GM20431 (cell line): ENCODE results near the gene DHRS7B.
"Not testable (repeated sequence)": the region's sequence is repeated elsewhere in the genome, so short reads cannot be mapped to it uniquely, and the experiment has no call there.

Experiments
- in situ Hi-C: fragments of 300-500 bp; cut with MseI, MboI; formaldehyde crosslinking; loops from one replicate; pipeline ENCODE4 v1.15.0; 2020; ENCODE audit warnings: low sequenced_read_pairs; ENCODE audit not compliant: unreplicated experiment

The DHRS7B gene

DNA sequence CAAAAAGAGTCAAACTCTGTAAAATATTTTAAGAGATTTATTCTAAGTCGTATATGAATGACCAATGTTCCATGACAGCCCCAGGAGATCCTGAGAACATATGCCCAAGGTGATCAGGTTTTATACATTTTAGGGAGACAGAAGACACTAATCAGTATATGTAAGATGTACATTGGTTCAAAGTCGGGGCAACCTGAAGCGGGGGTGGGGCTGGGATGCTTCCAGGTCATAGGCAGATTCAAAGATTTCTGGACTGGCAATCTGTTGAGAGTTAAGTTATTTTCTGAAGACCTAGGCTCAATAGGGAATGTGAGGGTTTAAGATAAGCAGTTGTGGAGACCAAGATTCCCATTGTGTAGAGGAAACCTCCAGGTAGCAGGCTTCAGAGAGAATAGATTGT is 20.4 kb upstream of the DHRS7B start:
- in situ Hi-C loops: no loop called here

DNA sequence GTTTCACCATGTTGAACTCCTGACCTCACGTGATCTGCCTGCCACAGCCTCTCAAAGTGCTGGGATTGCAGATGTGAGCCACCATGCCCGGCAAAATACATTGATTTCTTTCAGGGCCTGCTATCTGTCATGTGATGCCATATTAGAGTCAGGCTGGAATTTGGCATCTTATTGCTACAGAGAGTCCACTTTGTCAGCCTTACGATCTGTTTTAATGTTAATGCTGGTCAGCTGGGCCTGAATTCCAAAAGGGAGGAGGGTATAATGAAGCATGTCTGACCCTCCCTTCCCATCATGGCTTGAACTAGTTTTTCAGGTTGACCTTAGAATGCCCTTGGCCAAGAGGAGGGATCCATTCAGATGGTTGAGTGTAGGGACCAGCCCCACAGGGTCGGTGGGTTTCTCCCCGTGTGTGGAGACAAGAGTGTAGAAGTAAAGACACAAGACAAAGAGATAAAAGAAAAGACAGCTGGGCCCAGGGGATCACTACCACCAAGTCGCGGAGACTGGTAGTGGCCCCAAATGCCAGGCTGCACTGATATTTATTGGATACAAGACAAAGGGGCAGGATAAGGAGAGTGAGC is 19.6 kb upstream of the DHRS7B start:
- in situ Hi-C loops: not testable (repeated sequence)

DNA sequence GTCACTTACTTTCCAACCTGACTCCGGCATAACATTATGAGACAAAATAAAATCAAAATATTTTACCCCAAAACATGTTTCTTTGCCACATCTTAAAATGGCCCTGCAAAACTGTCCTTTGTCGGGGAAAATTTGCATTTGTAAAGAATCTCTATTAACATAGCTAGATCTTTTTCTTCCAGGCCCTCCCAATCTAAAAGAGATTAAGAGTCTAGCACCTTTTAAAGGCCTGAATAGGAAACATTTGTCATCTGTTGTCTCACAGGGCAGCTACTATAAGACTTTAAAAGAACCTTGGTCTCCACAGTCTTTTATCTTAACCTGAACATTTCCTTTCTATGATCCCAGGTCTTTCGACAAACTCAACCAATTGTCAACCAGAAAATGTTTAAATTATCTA is 18.1 kb upstream of the DHRS7B start:
- in situ Hi-C loops: no loop called here

GRCh38 chr17:21113049-21113690 is 13.6 kb upstream of the DHRS7B start:
- in situ Hi-C loops: no loop called here

DNA sequence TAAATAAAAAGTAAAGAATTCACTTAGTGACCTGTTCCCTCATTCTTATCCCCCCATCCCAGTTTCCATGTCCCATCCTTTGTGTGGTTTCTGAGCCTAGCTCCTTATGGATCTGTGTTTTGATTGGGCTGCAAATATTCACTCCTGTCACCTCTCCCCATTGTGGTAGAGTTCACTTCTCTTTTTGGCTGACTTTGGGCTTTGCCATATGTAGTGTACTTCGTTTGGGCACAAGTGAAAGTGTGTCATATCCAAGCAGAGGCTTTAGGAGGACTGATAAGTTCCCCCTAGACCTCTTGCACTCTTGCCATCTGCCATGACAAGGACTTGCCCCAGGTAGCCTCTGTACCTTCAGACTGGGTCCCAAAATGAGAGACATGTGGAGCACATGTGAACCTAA is 13.0 kb upstream of the DHRS7B start:
- in situ Hi-C loops: no loop called here

GRCh38 chr17:21114791-21115190 is 12.0 kb upstream of the DHRS7B start:
- in situ Hi-C loops: not testable (repeated sequence)

- in situ Hi-C loops: no loop called here
Measured at GRCh38 chr17:21119247-21119918, 7.4 kb upstream of the DHRS7B start.

GRCh38 chr17:21119919-21120249 is 6.9 kb upstream of the DHRS7B start:
- in situ Hi-C loops: no loop called here

GRCh38 chr17:21124086-21124485 is 2.7 kb upstream of the DHRS7B start:
- in situ Hi-C loops: no loop called here

- in situ Hi-C loops: not testable (repeated sequence)
Measured at GRCh38 chr17:21124517-21124916, 2.2 kb upstream of the DHRS7B start.

- in situ Hi-C loops: no loop called here
Measured at GRCh38 chr17:21125862-21126261, 902 bp upstream of the DHRS7B start.

DNA sequence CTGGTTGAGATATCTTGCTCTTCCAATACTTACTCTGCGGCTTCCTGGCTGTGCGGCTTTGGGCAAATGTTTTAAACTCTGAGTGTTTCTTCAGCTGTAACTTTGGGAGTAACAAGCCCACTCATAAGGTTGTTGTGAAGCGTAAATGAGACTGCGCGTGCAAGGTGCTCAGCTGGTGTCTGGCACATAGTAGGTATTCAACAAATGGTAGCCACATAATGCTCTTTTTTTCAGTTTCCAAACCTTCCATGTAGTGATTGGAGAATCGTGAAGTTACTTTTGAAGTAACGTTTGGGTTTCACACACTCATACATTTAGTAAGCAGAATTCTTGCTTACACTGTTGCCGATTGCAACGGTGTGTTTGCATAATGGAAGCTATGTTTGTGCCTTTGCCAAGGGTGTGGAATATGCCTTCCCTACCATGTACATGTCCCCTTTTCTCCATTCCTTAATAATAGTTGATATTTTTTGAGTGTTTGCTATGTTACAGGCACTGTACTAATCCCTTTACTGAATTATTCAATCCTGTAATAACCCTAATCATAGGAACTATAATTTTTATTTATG is 829 bp downstream of the DHRS7B start:
- in situ Hi-C loops: no loop called here

GRCh38 chr17:21129023-21129681 is 2.4 kb downstream of the DHRS7B start:
- in situ Hi-C loops: no loop called here

DNA sequence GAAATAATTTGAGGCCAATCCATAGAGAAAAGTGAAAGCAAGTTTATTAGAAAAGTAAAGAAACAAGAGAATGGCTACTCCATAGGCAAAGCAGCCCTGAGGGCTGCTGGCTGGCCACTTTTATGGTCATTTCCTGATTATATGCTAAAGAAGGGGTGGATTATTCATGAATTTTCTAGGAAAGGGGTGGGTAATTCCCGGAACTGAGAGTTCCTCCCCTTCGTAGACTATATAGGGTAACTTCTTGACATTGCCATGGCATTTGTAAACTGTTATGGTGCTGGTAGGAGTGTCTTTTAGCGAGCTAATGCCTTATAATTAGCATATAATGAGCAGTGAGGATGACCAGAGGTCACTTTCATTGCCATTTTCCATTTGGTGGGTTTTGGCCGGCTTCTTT is 4.4 kb downstream of the DHRS7B start:
- in situ Hi-C loops: no loop called here

GRCh38 chr17:21132428-21132827 is 5.7 kb downstream of the DHRS7B start:
- in situ Hi-C loops: no loop called here

- in situ Hi-C loops: no loop called here
Measured at GRCh38 chr17:21134559-21134958, 7.8 kb downstream of the DHRS7B start.

DNA sequence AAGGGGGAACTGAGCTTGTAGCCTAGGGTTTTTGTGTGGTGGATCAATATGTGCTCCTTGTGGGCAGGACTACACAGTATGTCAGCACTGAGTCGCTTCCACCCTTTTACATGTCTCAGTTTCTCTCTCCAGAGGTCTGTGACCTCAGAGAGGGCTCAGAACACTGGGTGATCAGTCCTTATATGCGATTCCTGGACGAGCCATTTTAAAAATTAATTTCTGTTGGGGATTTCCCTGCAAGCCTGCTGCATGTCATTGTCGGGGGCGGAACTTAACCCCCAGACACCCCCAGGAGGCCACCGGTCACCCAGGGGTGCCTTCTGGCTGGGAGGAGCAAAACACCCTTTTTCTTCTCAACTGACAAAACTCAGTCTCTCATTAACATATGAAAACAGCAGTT is 14.1 kb downstream of the DHRS7B start:
- in situ Hi-C loops: no loop called here

DNA sequence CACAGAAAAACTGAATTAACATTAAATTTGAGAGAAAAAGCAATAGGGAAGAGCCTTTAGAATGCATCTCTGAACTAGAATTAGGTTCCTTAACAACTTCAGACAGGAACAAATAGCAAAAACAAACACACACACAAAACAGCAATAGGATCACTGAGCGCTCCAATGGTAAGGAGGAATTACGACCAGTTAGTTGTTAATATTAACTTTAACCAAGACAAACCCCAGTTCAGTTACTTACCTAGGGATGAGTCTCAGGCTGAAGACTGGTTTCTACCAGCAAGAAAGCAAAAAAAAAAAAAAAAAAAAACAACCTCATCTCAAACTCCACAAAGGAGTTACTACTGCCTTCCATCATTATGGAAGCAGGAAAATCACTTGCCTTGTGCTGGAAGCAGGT is 14.6 kb downstream of the DHRS7B start:
- in situ Hi-C loops: no loop called here

DNA sequence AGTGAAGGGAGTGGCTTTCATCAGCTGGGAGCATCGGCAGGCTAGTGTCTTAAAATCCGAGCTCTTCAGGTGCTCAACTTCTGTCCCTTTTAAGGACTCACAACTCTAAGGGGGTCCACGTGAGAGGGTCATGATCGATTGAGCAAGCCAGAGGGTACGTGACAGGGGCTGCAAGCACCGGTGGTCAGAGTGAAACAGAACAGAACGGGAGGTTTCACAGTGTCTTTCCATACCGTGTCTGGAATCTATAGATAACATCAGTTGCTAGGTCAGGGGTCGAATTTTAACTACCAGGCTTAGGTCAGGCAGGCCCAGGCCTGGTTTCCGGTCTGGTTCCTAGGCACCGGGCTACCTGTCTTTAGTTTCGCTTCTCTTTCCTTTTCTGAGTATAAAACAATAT is 15.3 kb downstream of the DHRS7B start:
- in situ Hi-C loops: not testable (repeated sequence)

GRCh38 chr17:21143695-21144094 is 16.9 kb downstream of the DHRS7B start:
- in situ Hi-C loops: no loop called here

DNA sequence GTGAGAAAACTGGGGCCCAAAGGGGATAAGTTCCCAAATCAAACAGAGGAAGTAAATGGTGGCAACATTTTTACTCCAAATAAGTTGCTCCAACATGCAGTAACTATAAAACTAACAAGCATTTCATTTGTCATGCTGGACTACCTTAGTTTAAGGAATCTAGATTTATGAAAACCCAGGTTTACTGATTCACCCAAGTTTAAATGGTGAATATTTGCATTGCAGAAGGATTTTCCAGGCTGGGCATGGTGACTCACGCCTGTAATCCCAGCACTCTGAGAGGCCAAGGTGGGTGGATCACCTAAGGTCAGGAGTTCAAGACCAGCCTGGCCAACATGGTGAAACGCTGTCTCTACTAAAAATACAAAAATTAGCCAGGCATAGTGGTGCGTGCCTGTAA is 17.5 kb downstream of the DHRS7B start:
- in situ Hi-C loops: not testable (repeated sequence)
